Measurements from ENCODE around the gene MTA2. TPM values are rescaled to one million over a fixed set of nuclear protein-coding genes. Genes with fewer than 3 reads are reported as not detected.
"Not testable (repeated sequence)": the region's sequence is repeated elsewhere in the genome, so short reads cannot be mapped to it uniquely, and the experiment has no call there.

The MTA2 gene
- polyA plus RNA-seq, 2 of the 4 experiments (the other 2 are of a cell fraction): 21.8 to 85.0 TPM

DNA sequence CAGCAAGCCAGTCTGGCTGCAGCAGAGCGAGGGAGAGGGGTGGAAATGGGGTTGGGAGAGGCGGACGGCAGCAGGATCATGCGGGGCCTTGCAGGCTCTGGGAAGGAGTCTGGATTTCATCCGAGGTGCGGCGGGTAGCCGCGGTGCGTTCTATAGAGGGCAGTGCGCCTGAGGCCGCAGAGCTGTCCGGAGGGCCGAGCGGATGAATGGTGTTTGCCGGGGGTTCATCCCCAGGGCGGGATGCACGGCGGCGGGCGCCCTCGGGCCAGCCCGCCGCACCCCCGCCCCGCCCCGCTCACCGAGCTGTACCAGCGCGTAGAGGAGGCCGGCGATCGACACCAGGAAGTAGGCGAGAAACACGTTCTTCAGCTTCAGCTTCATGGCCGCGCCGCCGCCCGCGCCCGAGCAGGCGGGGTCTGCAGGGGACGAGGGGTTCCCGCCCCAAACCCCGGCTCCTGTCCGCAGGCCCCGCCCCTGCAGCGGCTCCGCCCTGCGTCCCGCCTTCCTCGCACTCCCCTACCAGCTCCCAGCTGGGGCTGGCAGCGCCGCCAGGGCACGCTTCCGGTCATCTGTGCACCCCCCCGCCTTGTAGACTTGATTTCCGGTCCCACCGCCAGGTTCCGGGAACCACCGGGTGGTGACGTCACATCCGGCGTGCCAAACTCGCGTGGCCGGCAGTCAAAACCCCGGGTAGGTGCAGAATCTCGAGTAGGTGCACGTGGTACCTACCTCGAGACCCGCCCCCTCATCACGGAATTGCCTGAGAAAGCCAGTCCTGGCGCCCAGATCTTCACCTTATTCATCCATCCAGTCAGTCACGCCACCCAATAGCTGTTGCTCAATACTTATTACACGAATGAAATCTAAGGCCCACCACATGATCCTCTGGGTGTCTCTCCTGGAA lies 20.2 kb upstream of the MTA2 start, which contains the start of gene B3GAT3 (continued):
- peak; percentile 53; the same call in 1 of the 2 replicates for TF ChIP-seq ATOH8 (CRISPR knock-in tag; IDR thresholded peaks at IDR 0.05; ENCODE audit: low read depth)
- peak; percentile 76; the same call in 1 of the 2 replicates for TF ChIP-seq PHF8 (IDR thresholded peaks at IDR 0.05; ENCODE audit: borderline replicate concordance, low read depth)
- TF ChIP-seq EP300 (IDR thresholded peaks at IDR 0.05): no peak
- no peak for TF ChIP-seq SMC3 (IDR thresholded peaks at IDR 0.05)
- TF ChIP-seq NR3C1 (IDR thresholded peaks at IDR 0.05): no peak
- TF ChIP-seq NPAS2 (CRISPR knock-in tag; IDR thresholded peaks at IDR 0.05; ENCODE audit: borderline replicate concordance): no peak
- no peak for TF ChIP-seq FOSB (CRISPR knock-in tag; IDR thresholded peaks at IDR 0.05)
- no peak for TF ChIP-seq ZC3H11A (IDR thresholded peaks at IDR 0.05)
- no peak for TF ChIP-seq ESRRA (IDR thresholded peaks at IDR 0.05; ENCODE audit: borderline replicate concordance, low read length)
- TF ChIP-seq TP53 (CRISPR knock-in tag; IDR thresholded peaks at IDR 0.05): peak; percentile 66; the same call in 1 of the 2 replicates

- FAIRE-seq (no peak), ATAC-seq (no peak), DNase-seq (ENCODE audit: low read depth in 1 of 2, low spot score in 1 of 2) (no peak)
- ChIA-PET POLR2A (interaction anchor here (1.0 to 4.6 kb wide), 12 partner anchors 8 to 133 kb away, joined by 3 to 48 read pairs (median 6); partner anchors contain the start of genes C11orf98, CSKMT, EEF1G and EML3), CTCF (interaction anchor here (0.6 to 4.9 kb wide), 11 partner anchors 9 to 724 kb away, joined by 3 to 48 read pairs (median 5); partner anchors contain the start of genes C11orf98, CSKMT, EML3 and ROM1)
- 36% methylated on average over 8 of the region's 8 CpGs for WGBS (ENCODE audit: missing lambda C conversion rate)
- no peak for TF ChIP-seq JUN (IDR thresholded peaks at IDR 0.05)
- TF ChIP-seq ZFP36 (IDR thresholded peaks at IDR 0.05; ENCODE audit: borderline replicate concordance, partially characterized antibody): peak; percentile 89
- Histone ChIP-seq H3K9me3 (no peaks in the 10 kb centered on the region), H3K4me1 (peaks cover 15% of the 10 kb centered on the region), H3K4me3 (peak overlapping the region; percentile 77), H3K27ac (peak overlapping the region; percentile 92), H3K4me2 (peak overlapping the region; percentile 99)
These were observed 19.4 kb upstream of the MTA2 start for GRCh38 chr11:62621027-62621566.

DNA sequence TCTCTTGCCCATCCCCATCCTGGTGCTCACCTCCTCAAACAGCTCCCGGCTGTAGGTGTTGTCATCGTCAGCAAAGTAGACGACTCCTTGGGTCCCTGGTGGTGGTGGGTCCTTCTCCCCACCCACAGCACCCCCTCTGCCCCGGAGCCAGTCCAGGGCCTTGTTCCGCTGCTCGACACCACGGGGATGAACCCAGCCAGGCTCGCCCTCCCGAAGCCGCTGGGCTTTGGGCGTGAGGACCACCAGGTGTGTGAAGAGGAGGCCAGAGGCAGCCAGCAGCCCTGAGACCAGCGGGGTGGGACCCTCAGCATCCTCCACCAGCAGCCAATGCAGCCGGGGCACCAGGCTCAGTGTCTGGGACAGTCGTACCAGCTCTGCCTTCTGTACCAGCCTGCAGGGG lies 15.3 kb upstream of the MTA2 start:
- DNase-seq (ENCODE audit: low read depth in 1 of 2, low spot score in 1 of 2); H3K9me3 ChIP-seq; H3K4me2 ChIP-seq; H3K4me3 ChIP-seq; POLR2A ChIA-PET; H3K27ac ChIP-seq; ATAC-seq; FAIRE-seq: not testable (repeated sequence)
- peaks cover 28% of the 10 kb centered on the region for H3K4me1 ChIP-seq
- CTCF ChIA-PET: interaction anchor here (0.5 to 1.3 kb wide), 4 partner anchors 11 to 250 kb away, joined by 3 to 4 read pairs (median 3); no protein-coding TSS in a partner anchor
- WGBS (ENCODE audit: missing lambda C conversion rate): 93% methylated on average over 11 of the region's 14 CpGs

DNA sequence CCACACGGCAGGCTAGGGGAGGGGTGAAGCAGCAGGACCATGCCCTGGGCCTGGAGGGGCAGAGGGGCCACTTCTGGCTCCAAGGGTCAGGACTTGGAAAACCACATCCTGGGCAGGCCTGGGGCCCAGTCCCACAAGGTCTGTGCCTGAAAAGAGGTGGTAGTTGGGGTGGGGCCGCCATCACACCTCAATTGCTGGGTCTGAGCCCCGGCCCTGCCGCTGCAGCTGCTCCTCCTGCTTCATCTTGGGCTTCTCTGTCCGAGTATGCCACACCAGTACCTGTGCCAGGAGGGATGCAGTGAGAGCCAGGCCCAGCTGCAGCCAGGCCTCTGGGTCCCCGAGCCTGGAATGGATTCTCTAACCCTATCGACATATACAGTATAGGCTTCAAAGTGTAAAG lies 13.9 kb upstream of the MTA2 start:
- WGBS (ENCODE audit: missing lambda C conversion rate): 94% methylated on average over 6 of the region's 7 CpGs
- H3K4me3 ChIP-seq: no peak overlapping the region
- peaks cover 33% of the 10 kb centered on the region for H3K4me1 ChIP-seq
- H3K27ac ChIP-seq: no peak overlapping the region
- no peak for TF ChIP-seq CBX8 (IDR thresholded peaks at IDR 0.05)
- TF ChIP-seq RFX5 (IDR thresholded peaks at IDR 0.05): no peak
- no peak for TF ChIP-seq BHLHE40 (IDR thresholded peaks at IDR 0.05; ENCODE audit: low read depth, low read length)
- no peak for TF ChIP-seq SMC3 (IDR thresholded peaks at IDR 0.05)
- no peak for TF ChIP-seq FOSL2 (IDR thresholded peaks at IDR 0.05)
- no peak for TF ChIP-seq FOSL2 (CRISPR knock-in tag; IDR thresholded peaks at IDR 0.05)
- TF ChIP-seq, protein P1, sequence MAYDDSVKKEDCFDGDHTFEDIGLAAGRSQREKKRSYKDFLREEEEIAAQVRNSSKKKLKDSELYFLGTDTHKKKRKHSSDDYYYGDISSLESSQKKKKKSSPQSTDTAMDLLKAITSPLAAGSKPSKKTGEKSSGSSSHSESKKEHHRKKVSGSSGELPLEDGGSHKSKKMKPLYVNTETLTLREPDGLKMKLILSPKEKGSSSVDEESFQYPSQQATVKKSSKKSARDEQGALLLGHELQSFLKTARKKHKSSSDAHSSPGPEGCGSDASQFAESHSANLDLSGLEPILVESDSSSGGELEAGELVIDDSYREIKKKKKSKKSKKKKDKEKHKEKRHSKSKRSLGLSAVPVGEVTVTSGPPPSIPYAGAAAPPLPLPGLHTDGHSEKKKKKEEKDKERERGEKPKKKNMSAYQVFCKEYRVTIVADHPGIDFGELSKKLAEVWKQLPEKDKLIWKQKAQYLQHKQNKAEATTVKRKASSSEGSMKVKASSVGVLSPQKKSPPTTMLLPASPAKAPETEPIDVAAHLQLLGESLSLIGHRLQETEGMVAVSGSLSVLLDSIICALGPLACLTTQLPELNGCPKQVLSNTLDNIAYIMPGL (CRISPR knock-in tag; IDR thresholded peaks at IDR 0.05; ENCODE audit: borderline replicate concordance): no peak
- TF ChIP-seq KDM1A (IDR thresholded peaks at IDR 0.05; ENCODE audit: low read depth): no peak
- TF ChIP-seq CEBPB (IDR thresholded peaks at IDR 0.05): no peak
- no peak for TF ChIP-seq JUN (IDR thresholded peaks at IDR 0.05)
- TF ChIP-seq NPAS2 (CRISPR knock-in tag; IDR thresholded peaks at IDR 0.05; ENCODE audit: borderline replicate concordance): no peak
- TF ChIP-seq, protein P2, sequence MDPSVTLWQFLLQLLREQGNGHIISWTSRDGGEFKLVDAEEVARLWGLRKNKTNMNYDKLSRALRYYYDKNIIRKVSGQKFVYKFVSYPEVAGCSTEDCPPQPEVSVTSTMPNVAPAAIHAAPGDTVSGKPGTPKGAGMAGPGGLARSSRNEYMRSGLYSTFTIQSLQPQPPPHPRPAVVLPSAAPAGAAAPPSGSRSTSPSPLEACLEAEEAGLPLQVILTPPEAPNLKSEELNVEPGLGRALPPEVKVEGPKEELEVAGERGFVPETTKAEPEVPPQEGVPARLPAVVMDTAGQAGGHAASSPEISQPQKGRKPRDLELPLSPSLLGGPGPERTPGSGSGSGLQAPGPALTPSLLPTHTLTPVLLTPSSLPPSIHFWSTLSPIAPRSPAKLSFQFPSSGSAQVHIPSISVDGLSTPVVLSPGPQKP (IDR thresholded peaks at IDR 0.05; ENCODE audit: low read depth, low read length): no peak
- no peak for TF ChIP-seq PHF8 (IDR thresholded peaks at IDR 0.05; ENCODE audit: borderline replicate concordance, low read depth)
- no peak for TF ChIP-seq MAFK (IDR thresholded peaks at IDR 0.05; ENCODE audit: partially characterized antibody)
- TF ChIP-seq HOXB5 (CRISPR knock-in tag; IDR thresholded peaks at IDR 0.05): no peak
- no peak for TF ChIP-seq RARB (CRISPR knock-in tag; IDR thresholded peaks at IDR 0.05)
- TF ChIP-seq FOXS1 (CRISPR knock-in tag; IDR thresholded peaks at IDR 0.05): no peak
- TF ChIP-seq HOXA7 (CRISPR knock-in tag; IDR thresholded peaks at IDR 0.05): no peak
- TF ChIP-seq HOXB13 (CRISPR knock-in tag; IDR thresholded peaks at IDR 0.05; ENCODE audit: low read depth): no peak
- POLR2A ChIA-PET: no interaction called here
- CTCF ChIA-PET: interaction anchor here (1.1 kb wide), 1 partner anchor 24 kb away, joined by 3 read pairs; the partner anchor contains the start of gene TUT1
- no peak overlapping the region for H3K4me2 ChIP-seq
- H3K9me3 ChIP-seq: no peaks in the 10 kb centered on the region
- ATAC-seq (no peak), DNase-seq (ENCODE audit: low read depth in 1 of 2, low spot score in 1 of 2) (no peak), FAIRE-seq (no peak)
